NCI-H2227 (cell line): ENCODE data around the gene SERP2.

Source experiments
- DNase-seq: peaks from one replicate; lab custom pipeline; 2025; ENCODE audit not compliant: unreplicated experiment; lab: John Stamatoyannopoulos, UW

SERP2 gene

DNA sequence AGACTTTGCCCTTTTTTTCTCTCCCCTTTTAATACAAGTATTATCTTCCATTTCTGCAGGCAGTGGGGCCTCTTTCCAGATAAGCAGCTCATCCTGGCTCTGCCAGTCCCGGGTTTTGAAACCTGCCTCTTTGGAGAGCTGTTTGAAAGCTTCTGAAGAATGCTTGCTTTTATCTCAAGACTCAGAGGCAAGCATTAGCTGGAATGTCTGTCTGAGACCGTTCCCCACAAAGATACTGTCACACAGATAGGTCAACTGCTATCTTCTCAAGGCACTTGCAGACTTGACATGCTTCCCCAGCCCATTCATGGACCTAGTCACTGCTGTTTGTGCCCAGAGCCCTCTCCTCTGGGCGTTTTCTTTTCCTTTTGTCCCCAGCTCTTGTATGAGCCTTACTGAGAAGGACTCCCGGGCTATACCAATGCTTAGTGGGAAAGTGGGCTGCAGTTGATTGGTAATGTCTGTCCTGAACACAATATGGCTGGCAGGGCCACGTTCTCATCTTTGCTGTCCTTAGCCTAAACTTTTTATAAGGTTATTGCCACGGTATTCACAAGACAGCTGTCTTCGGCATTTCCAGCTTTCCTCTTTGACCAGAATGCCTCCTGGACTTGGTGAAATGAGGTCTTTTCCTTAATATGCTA lies 13.4 kb downstream of the SERP2 start:
- DNase-seq, result no peak

DNA sequence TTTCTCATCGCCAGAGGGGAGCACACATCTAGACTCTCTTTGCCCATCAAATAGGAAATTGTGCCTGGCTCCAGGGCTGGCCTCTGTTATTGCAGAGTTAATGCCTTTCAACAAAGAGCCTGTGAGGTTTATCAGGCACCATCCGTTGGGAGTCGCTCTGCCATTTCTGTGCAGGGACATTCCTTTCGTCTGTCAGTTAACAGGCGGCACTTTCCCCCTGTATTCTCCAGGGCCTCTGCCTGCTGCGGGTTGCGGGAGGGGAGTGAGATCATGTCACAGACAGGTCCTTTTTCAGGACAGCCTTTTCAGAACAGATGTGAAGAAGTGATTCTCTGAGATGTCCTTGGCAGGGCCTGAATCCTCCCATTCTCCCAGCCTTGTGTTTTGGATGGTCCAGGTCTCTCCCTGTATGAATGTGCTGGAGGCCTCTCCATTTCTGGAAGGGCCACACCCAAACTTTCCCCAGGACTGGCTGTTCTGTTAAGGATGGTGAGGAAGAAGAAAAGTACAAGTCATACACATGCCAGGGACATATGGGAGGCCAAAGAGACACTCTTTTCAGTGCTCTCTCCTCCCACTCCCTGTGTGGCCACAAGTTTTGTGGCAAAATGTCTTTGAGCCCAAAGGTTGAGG lies 14.9 kb downstream of the SERP2 start:
- no peak for DNase-seq

DNA sequence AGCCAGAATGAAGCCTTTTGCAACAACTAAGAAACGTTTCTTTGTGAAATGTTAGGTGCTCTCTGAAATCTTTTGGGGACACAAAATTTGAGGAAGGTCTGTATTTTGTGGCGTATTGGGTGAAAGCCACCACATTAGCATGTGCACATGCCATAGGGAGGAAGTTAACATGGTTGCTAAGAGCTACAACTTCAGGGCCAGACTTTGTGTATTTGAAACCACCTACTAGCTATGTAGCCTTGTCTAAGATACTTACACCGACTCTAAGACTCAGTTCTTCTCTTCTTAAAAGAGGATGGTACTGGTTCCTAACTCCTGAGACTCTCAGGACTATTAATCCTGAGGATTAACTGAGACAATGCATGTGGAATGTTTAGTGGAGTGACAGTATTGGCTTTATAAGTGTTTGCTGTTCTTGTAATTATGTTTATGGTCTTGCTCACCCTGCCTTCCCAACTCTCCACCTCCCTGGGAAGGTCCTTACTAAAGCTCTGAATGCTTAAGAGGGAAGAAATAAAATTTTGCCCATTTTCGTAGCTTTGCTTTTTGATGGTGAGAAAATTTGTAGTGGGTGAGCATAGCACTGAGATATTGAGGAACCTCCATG lies 15.5 kb downstream of the SERP2 start:
- no peak for DNase-seq

DNA sequence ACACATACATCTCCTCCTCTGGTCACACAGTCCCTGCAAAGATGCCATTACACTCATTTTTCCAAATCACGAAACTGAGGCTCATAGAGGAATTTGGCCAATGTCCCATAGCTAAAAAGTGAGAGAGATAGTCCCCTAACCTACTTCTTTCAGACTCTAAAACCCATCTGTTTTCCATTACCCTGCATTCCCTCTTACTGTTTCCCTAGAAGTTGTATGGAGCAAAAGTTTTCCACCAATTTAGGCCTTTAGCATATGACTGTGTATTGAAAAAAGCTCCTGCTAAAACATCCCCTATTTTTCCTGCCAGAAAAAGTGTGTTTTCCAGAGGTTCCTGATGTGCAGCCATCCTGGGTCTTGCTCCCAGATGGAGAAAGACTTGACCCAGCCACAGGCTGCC lies 16.3 kb downstream of the SERP2 start:
- DNase-seq, result no peak

DNA sequence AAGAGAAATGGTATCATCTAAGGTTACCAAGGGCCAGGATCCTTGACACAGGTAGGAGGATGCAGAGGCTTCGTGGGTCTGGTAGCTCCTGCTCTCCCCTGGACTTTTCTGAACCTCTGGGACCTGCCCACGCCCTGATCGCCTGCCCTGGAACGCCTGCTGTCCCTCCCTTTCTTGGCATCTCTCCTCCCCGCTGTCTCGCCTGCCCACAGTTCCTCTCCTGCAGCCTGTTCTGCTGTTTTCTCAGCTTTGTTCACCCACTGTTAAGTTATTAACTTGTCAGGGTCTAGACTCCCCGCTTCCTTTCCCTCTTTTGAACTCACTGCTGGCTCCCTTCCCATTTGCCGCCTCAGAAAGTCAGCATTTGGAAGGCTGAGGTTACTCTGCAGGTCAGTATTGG lies 19.8 kb downstream of the SERP2 start:
- no peak for DNase-seq

DNA sequence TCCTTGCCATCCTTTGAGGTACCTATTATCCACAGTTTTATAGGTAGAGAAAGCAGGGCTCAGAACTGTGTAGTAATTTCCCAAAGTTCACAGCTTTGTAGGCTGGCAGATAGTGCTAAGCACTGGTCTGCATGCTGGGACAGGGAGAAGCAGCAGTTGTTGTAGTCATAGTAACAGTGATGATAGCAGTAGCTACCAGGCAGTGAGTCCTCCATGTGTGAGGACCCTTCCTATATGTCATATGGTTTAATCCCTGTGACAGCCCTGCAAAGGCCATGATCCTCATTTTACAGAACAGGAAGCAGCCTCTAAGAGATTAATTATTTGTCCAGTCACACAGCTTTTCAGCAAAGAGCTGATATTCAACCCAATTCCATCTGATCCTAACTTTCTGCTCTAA lies 21.0 kb downstream of the SERP2 start:
- DNase-seq, result no peak

DNA sequence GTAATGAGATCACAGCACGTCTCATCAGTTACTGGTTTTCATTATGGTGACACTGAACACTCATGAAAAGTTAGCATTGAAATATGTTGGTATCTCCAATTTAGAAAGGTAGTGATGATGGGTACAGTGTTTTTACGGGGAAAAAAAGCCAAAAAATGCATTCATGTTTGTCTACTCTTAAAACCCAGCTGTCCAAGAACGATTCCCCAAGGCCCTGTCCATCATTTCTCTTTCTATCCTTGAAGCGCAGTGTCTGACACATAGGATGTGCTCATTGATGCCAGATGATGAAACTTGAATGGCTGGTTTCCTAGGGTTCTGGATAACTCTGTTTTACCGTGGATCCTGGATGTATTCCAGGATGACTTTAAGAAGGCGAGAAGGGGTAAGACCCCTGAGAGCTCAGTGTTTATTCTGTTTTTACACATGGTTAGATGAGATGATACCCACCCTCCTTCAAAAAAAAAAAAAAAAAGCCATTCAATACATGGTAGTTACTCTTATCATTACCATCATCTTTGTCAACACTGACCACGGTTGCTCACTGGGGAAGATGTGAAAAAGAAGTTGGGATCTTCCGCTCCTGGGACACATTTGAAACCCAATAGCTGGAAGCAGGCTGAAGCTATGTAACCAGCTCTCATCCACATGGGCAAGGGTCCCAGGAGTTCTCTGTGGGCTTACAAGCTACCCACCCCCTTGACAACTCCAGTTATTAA lies 22.5 kb downstream of the SERP2 start:
- DNase-seq, result no peak

DNA sequence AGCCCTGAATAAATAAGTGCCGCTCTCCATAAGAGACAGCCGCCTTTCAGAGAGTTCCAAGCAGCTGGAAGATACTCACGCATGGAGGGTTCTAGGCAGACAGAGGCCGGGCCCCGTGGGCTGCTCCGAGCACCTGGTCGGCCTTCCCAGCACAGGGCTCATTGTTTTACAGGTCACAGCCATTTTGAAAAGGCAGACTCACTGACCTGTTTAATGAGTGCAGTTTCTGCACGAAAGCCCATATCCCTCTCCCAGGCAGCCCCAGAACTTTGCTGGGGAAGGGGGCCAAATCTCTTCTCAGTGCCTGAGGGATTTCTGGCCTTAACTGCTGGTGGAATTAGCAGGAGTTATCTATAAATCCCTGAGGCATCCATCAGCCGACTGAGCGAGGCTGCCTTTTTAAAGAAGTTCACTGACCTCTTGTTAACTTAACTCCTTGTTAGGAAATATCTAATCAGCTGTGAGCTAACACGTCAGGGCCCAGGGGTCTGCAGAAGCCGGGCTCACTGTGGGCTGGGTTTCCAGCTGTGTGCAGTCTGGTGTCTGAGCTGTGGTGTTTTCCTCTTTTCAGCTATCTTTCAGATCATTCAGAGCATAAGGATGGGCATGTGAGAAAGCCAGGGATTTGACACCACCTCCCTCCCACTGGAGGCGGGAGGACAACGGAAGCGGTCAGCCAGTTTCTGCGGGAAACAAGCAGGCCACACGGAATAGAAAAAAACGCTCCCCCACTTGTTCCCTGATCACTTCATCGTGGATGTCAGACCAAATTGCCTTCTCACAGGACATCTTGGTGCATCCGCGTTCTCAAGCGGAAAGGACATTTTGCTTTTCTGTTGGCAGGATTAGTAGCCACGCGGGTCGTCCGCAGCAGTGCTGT lies 23.3 kb downstream of the SERP2 start:
- DNase-seq, result no peak

DNA sequence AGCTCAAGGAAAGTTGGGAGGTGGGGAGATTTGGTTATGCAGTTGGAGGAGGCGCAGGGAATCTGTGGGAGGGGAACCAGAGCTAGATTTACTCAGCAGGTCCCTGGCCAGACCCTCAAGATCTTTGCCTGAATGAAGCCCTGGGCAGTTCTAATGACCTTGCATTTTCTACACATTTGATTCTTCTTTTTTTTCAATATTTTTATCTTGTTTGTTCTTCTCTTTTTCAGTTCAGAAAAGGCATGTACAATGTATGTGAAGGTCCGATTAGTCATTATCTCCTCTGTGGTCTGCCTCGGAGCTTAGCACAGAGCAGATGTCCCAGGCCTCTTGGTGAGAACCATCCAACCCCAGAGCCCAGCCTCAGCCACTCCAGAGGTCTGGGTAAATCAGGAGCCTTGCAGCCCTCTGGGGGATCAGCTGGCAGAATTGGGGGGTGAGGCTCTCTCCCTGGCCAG lies 24.2 kb downstream of the SERP2 start:
- DNase-seq, result no peak

DNA sequence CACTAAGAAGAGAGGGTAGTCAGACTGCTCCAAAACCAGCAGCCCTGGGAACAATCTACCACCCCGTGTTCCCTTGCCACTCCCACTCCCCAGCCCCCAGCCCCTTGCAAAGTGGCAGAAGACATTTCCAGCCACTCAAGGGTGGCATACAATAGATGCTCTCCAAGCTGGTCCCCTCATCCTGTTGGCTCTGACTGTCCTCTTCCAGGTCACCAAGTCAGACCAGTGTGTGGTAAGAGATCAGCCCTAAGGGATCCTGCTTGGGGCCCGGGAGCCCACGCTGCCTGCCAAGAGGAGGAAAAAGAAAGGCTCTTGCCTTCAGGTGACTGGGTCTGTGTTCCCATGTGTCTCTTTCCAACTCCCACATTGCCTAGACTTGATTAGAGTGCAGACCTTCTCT lies 25.0 kb downstream of the SERP2 start:
- DNase-seq, result no peak

DNA sequence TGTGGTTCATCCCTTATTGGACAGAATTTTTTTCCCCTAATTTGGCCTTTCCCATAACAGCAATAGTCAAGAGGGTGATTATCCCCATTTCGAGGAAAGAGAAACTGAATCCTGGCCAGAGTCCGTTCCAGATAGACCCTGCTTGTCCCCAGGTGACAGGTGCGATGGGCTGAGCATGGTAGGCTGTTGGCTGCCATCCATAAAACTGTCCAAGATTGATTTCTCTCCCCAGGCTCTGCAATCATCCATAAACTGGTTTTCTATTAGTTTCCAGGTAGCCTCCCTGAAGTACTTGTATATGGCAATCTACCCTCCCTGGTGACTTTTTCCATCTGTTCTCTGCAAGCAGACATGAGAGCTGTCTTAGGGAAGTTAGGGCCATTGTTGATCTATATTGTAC lies 25.4 kb downstream of the SERP2 start:
- no peak for DNase-seq

DNA sequence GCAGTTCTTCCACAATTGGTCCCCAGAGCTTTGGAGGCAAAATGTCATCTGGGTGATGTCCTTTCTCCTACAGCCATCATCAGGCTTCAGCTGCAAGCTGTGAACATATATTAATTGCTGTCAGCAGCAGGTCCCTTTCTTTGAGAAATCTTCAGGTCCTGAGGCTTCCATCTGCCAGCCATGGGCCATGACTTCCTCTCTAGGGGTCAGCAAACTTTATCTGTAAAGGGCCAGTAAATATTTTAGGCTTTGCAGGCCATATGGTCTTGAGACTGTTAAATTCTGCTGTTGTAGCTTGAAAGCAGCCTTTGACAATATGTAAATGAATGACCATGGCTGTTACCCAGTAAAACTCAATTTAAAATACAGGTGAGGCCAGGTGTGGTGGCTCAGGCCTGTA lies 27.1 kb downstream of the SERP2 start:
- no peak for DNase-seq

DNA sequence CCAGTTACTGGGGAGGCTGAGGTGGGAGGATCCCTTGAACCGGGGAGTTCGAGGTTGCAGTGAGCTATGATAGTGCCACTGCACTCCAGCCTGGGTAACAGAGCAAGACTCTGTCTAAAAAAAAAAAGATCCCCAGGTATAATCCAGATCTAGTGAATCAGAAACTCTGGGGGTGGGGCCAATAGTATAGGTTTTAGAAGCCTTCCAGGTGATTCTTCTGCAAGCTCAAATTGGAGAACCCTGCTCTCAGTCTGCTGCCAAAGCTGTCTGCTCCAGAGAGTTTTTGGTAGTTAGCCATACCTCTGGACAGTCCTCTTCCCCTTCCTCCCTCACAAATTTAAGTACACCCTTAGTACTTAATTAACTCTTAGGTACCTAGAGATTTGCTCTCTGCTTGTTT lies 28.0 kb downstream of the SERP2 start:
- DNase-seq, result no peak

DNA sequence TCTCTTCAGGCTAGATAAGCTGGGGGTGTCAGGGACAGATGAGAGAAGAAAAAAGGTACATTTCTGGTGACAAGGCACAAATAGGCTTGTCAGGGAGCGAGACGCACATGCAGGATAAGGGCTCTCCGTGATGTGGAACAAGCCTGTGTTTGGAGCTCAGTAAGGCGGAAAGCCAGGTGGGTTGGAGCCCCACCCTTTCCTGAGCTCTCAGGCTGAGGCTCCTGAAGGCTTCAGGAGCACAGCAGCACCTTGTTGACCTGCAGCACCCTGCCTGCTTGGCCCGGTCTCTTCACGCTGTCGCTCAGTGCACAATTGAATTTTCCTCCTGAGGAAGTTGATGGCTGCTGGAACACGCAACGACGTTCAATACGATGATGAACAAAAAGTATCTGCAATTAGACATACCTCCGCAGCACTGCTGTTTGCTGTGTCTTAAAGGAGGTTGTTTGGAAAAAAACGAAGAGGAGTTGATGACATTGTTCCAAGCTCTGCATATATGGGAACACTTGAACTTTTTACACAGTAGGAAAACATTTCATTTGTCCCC lies 29.3 kb downstream of the SERP2 start:
- DNase-seq, result no peak

DNA sequence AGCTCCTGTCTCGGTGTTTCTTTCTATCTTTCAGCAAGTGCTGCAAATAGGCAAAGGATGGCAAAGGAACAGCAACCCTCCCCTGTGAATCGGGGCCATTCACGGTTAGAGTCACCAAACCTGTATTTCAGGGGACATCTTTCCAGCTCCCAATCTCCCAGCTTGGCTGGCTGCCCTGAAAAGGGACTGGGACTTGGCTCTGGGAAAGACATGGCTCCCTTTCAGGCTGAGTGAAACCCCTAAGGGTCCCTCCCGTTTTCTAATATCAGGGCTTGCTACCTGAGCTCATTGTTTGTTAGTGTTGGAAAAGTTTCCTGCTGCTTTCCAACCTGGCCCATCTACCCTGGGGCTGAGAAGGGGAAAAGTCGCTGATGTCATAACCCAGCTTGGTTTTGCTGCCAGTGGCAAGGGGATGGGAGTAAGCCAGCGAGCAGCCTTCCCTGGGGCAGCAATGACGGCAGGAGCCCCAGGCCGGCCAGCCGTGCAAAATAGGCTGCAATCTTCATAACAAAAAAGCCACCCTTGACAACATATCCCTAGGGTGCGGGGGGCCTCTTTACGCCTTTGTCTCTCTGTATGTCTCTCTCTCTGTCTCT lies 29.9 kb downstream of the SERP2 start:
- DNase-seq, result no peak

DNA sequence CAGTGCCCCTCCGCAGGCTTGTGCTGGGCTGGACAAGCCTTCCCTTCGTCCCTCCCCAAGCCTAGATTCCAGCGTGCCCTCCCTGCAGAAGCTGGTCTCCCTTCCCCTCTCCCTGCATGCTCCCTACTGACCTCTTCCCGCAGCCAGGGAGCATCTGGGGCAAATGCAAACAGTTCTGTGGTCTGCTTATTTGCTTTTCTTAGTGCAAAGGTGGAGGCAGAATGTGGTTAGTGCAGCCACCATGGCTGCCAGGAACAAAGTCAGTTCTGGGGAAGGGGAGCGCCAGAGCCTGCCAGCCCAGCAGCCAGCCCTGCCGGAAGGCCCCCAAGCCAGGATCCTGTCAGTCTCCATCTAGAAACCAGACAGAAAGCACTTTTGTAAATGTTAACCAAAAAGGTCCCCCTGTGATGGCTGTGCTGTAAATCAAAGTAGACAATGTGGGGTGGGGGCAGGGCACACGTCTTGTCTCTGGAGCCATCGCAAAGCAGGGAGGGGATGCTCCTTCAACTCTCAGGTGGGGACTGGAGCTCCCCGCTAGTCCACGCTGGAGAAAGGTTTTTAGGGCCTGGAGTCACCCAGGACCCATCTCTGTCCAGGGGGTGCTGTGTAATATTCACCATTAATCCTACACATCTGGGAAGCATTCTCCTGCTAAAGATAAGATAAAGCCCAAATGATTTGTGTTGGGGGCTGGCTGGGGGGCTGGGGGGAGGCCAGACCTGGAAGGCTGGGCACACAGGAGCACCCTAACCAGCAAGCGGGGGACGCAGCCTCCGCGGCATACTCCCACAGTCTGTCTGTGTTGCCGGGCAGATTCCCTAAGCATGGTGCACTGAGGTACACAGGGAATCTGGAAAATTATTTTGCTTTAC lies 30.9 kb downstream of the SERP2 start:
- no peak for DNase-seq

DNA sequence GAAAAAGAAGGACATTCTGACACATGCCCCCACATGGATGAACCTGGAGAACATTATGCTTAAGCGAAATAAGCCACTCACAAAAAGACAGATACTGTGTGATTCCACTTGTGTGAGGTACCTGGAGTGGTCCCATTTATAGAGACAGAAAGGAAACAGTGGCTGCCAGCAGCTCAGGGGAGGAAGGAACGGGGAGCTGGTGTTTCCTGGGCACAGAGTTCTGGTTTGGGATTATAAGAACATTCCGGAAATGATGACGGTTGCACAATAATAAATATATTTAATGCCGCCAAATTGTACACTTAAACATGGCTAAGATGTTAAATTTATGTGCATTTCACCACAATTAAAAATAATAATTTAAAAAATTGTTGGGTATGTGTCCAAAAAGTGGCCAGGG lies 33.0 kb downstream of the SERP2 start:
- DNase-seq, result no peak

DNA sequence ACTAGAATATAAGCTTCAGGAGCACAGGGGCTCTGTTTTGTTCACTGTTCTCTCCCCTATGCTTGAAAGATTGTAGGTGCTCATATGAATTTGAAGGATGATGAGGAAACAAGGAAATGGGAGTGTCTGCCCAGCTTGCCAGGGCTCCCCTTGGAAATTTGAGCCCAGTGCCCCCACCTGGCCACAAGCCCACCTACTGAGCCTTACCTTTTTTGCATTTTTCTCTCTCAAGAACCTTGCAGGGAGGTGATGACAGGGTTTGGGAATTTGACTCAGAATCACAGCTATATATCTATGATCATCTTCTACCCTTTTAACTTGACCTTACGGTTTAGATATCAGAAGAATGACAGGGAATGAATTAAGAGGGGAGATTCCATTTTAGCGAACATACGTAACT lies 33.8 kb downstream of the SERP2 start:
- DNase-seq, result no peak

DNA sequence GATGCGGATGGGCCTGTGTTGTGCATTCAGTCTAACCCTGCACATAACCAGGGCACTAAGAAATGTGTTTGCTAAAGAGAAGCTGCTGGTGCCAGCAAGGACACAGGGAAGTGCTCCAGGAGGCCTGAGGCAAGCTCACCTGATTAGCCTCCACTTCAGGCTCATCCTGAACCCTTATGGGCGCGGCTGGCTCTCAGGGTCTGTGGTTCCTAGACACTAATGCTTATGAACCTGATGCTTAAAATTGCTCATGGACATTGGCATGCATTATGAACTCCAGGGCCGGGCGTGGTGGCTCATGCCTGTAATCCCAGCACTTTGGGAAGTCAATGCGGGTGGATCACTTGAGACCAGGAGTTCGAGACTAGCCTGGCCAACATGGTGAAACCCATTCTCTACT lies 34.3 kb downstream of the SERP2 start:
- DNase-seq, result no peak
